ENCODE data around the gene WWOX.

Gene WWOX

GRCh38 chr16:78194948-78195347 lies 95.5 kb downstream of the WWOX start:
- Histone ChIP-seq H3K27me3 (replicated peaks; ENCODE audit: insufficient read depth, low read length) (no peaks in the 10 kb centered on the region), H3K36me3 (replicated peaks; ENCODE audit: insufficient read depth, low read length) (no peaks in the 10 kb centered on the region), H3K9me3 (replicated peaks; ENCODE audit: insufficient read depth, low read length) (no peaks in the 10 kb centered on the region), H3K9ac (ENCODE audit: low read length) (no peak overlapping the region), H3K79me2 (ENCODE audit: low read length) (no peaks in the 10 kb centered on the region), H3K9me2 (replicated peaks; ENCODE audit: insufficient read depth, low read length) (no peaks in the 10 kb centered on the region), H2AFZ (ENCODE audit: low read length) (no peak overlapping the region), H3F3A (ENCODE audit: insufficient read depth, low read length) (no peaks in the 10 kb centered on the region), H3K27ac (ENCODE audit: low read length) (no peak overlapping the region), H3K4me2 (ENCODE audit: low read depth, low read length) (no peak overlapping the region), H3K4me1 (ENCODE audit: low read length) (no peaks in the 10 kb centered on the region), H3K4me3 (ENCODE audit: low read length) (no peak overlapping the region), H4K20me1 (ENCODE audit: insufficient read depth, low read length) (no peaks in the 10 kb centered on the region)
- TF ChIP-seq CTCF (IDR thresholded peaks at IDR 0.05; ENCODE audit: low read length) = no peak
- no peak for TF ChIP-seq EZH2phosphoT487 (IDR thresholded peaks at IDR 0.05; ENCODE audit: low read length)
- no peak for TF ChIP-seq EZH2 (optimal IDR thresholded peaks at IDR 0.05; ENCODE audit: low read depth, low read length)
- no peak for DNase-seq

- Histone ChIP-seq H3K79me2 (ENCODE audit: low read length) (no peaks in the 10 kb centered on the region), H4K20me1 (ENCODE audit: insufficient read depth, low read length) (no peaks in the 10 kb centered on the region), H3K36me3 (replicated peaks; ENCODE audit: insufficient read depth, low read length) (no peaks in the 10 kb centered on the region), H3F3A (ENCODE audit: insufficient read depth, low read length) (no peaks in the 10 kb centered on the region), H3K4me2 (ENCODE audit: low read depth, low read length) (no peak overlapping the region), H3K4me1 (ENCODE audit: low read length) (no peaks in the 10 kb centered on the region), H3K9me2 (replicated peaks; ENCODE audit: insufficient read depth, low read length) (no peaks in the 10 kb centered on the region), H3K27me3 (replicated peaks; ENCODE audit: insufficient read depth, low read length) (no peaks in the 10 kb centered on the region), H3K9ac (ENCODE audit: low read length) (no peak overlapping the region), H3K27ac (ENCODE audit: low read length) (no peak overlapping the region), H2AFZ (ENCODE audit: low read length) (no peak overlapping the region), H3K4me3 (ENCODE audit: low read length) (no peak overlapping the region), H3K9me3 (replicated peaks; ENCODE audit: insufficient read depth, low read length) (no peaks in the 10 kb centered on the region)
- DNase-seq = no peak
- TF ChIP-seq EZH2 (optimal IDR thresholded peaks at IDR 0.05; ENCODE audit: low read depth, low read length) (no peak), CTCF (IDR thresholded peaks at IDR 0.05; ENCODE audit: low read length) (no peak), EZH2phosphoT487 (IDR thresholded peaks at IDR 0.05; ENCODE audit: low read length) (no peak)
Measured at GRCh38 chr16:78195797-78196196, 96.3 kb downstream of the WWOX start.

GRCh38 chr16:78196502-78196901 lies 97.0 kb downstream of the WWOX start:
- no peaks in the 10 kb centered on the region for H3F3A ChIP-seq (ENCODE audit: insufficient read depth, low read length)
- no peak overlapping the region for H3K4me2 ChIP-seq (ENCODE audit: low read depth, low read length)
- H3K9me3 ChIP-seq (replicated peaks; ENCODE audit: insufficient read depth, low read length) = no peaks in the 10 kb centered on the region
- no peak overlapping the region for H3K9ac ChIP-seq (ENCODE audit: low read length)
- no peaks in the 10 kb centered on the region for H3K4me1 ChIP-seq (ENCODE audit: low read length)
- no peaks in the 10 kb centered on the region for H4K20me1 ChIP-seq (ENCODE audit: insufficient read depth, low read length)
- H3K9me2 ChIP-seq (replicated peaks; ENCODE audit: insufficient read depth, low read length) = no peaks in the 10 kb centered on the region
- TF ChIP-seq EZH2phosphoT487 (IDR thresholded peaks at IDR 0.05; ENCODE audit: low read length) (no peak), EZH2 (optimal IDR thresholded peaks at IDR 0.05; ENCODE audit: low read depth, low read length) (no peak), CTCF (IDR thresholded peaks at IDR 0.05; ENCODE audit: low read length) (no peak)
- H3K4me3 ChIP-seq (ENCODE audit: low read length) = no peak overlapping the region
- H3K27me3 ChIP-seq (replicated peaks; ENCODE audit: insufficient read depth, low read length) = no peaks in the 10 kb centered on the region
- no peaks in the 10 kb centered on the region for H3K36me3 ChIP-seq (replicated peaks; ENCODE audit: insufficient read depth, low read length)
- no peak overlapping the region for H3K27ac ChIP-seq (ENCODE audit: low read length)
- DNase-seq = no peak
- H2AFZ ChIP-seq (ENCODE audit: low read length) = no peak overlapping the region
- no peaks in the 10 kb centered on the region for H3K79me2 ChIP-seq (ENCODE audit: low read length)

Measured in MM.1S (cell line).